Suprapubic skin (tissue), 4 donors: ENCODE data around the gene GSG1L.

Experiments used
- CTCF ChIP-seq, 2 donors: fragments of 200-600 bp in 1 of 2; fragments of 450-650 bp in 1 of 2; sonication (generic) in 1 of 2; IDR thresholded peaks; one replicate each; pipeline ENCODE4 v1.5.1; 2016 to 2019; ENCODE audit warnings: antibody characterized with exemption in 2 of 2, mild to moderate bottlenecking in 1 of 2, moderate library complexity in 1 of 2
- EP300 ChIP-seq: sonication (generic); formaldehyde crosslinking; IDR thresholded peaks from one replicate; pipeline ENCODE4 v1.6.1; 2017; ENCODE audit warnings: antibody characterized with exemption
- POLR2A ChIP-seq, 2 donors: fragments of 450-650 bp; IDR thresholded peaks; one replicate each; pipeline ENCODE4 v1.6.1; 2017; ENCODE audit warnings: antibody characterized with exemption in 2 of 2, mild to moderate bottlenecking in 2 of 2, moderate library complexity in 2 of 2
- POLR2AphosphoS5 ChIP-seq, 3 donors: sonication (generic); formaldehyde crosslinking; IDR thresholded peaks; one replicate each; pipeline ENCODE4 v1.6.1; 2017; ENCODE audit warnings: antibody characterized with exemption in 3 of 3

- TF ChIP-seq EP300 (no peak), POLR2AphosphoS5 (IDR thresholded peaks at IDR 0.05) (no peak), CTCF (IDR thresholded peaks at IDR 0.05) (no peak), POLR2A (IDR thresholded peaks at IDR 0.05) (no peak)
Observed at GRCh38 chr16:27985981-27986380, 77.5 kb downstream of the GSG1L start.
